Transverse colon (tissue), 4 donors: ENCODE results near the gene DHH.

Experiments
- CTCF ChIP-seq, 5 experiments: fragments of 200-600 bp in 3 of 5; fragments of 450-650 bp in 2 of 5; sonication (generic) in 3 of 5; IDR thresholded peaks; 1 replicate in 2 of 5; 2 replicates in 3 of 5; pipeline ENCODE4 v1.5.1; 2016 to 2017; ENCODE audit warnings: antibody characterized with exemption in 5 of 5, inconsistent platforms in 3 of 5, mild to moderate bottlenecking in 2 of 5, moderate library complexity in 1 of 5
- POLR2A ChIP-seq: fragments of 450-650 bp; IDR thresholded peaks from one replicate; pipeline ENCODE4 v1.6.1; 2016; ENCODE audit warnings: antibody characterized with exemption, mild to moderate bottlenecking, moderate library complexity
- POLR2AphosphoS5 ChIP-seq, 3 donors: sonication (generic); formaldehyde crosslinking; IDR thresholded peaks; one replicate each; pipeline ENCODE4 v1.6.1; 2016; ENCODE audit warnings: antibody characterized with exemption in 3 of 3

- TF ChIP-seq POLR2A, result no peak
- no peak for TF ChIP-seq CTCF (IDR thresholded peaks at IDR 0.05)
- TF ChIP-seq POLR2AphosphoS5 (IDR thresholded peaks at IDR 0.05), result no peak
Observed at GRCh38 chr12:49046129-49046895, 48.3 kb downstream of the DHH start.
